Karpas-422 (cell line): ENCODE results near the gene SYMPK. TPM values are rescaled to one million over a fixed set of nuclear protein-coding genes. Genes with fewer than 3 reads are reported as not detected.

Source experiments
- DNase-seq: peaks from one replicate; pipeline ENCODE4 v3.0.0-alpha.2; 2015
- H2AFZ ChIP-seq: fragments of 200-600 bp; sonication (generic); 2 replicates; pipeline ENCODE4 v1.6.1; 2014; ENCODE audit warnings: antibody characterized with exemption, low read length, mixed read lengths
- H3K27ac ChIP-seq: fragments of 200-600 bp; sonication (generic); 2 replicates; pipeline ENCODE4 v1.5.1; 2014; ENCODE audit warnings: mild to moderate bottlenecking, low read length, moderate library complexity
- H3K27me3 ChIP-seq: fragments of 200-600 bp; sonication (generic); 2 replicates; pipeline ENCODE4 v1.6.1; 2014; ENCODE audit warnings: low read length, mixed read lengths
- H3K36me3 ChIP-seq: fragments of 200-600 bp; sonication (generic); 2 replicates; pipeline ENCODE4 v1.6.1; 2014; ENCODE audit warnings: low read length, mixed read lengths; ENCODE audit not compliant: insufficient read depth
- H3K4me1 ChIP-seq: fragments of 200-600 bp; sonication (generic); 2 replicates; pipeline ENCODE4 v1.6.1; 2014; ENCODE audit warnings: mild to moderate bottlenecking, low read length, mixed read lengths
- H3K4me2 ChIP-seq: fragments of 200-600 bp; sonication (generic); 2 replicates; pipeline ENCODE4 v1.6.1; 2014; ENCODE audit warnings: low read length, low read depth, mild to moderate bottlenecking; ENCODE audit not compliant: poor library complexity, severe bottlenecking
- H3K4me3 ChIP-seq: fragments of 200-600 bp; sonication (generic); 2 replicates; pipeline ENCODE4 v1.5.1; 2014; ENCODE audit warnings: mild to moderate bottlenecking, antibody characterized with exemption, low read length, mixed read lengths
- H3K79me2 ChIP-seq: fragments of 200-600 bp; sonication (generic); 2 replicates; pipeline ENCODE4 v1.6.1; 2014; ENCODE audit warnings: mild to moderate bottlenecking, low read length, mixed read lengths
- H3K9ac ChIP-seq: fragments of 200-600 bp; sonication (generic); 2 replicates; pipeline ENCODE4 v1.6.0; 2014; ENCODE audit warnings: low read length
- H3K9me2 ChIP-seq: fragments of 200-600 bp; sonication (generic), shearing (Covaris generic); replicated peaks from 2 replicates; pipeline ENCODE4 v1.6.0; 2014; ENCODE audit warnings: mild to moderate bottlenecking, low read length, moderate library complexity; ENCODE audit not compliant: insufficient read depth
- H3K9me3 ChIP-seq: fragments of 300-700, 200-600 bp; sonication (generic); 2 replicates; pipeline ENCODE4 v1.6.1; 2014; ENCODE audit warnings: low read length, mixed read lengths
- H4K20me1 ChIP-seq: fragments of 200-600 bp; sonication (generic); 2 replicates; pipeline ENCODE4 v1.6.1; 2014; ENCODE audit warnings: mild to moderate bottlenecking, antibody characterized with exemption, low read length, low read depth; ENCODE audit not compliant: insufficient read depth
- total RNA-seq: library from RNA; depleted of rRNA; stranded (reverse); fragments of >200 nt; shearing (Covaris generic); gene quantifications from 2 replicates; pipeline ENCODE4 v1.2.3, GENCODE V29; 2014; ENCODE audit warnings: low replicate concordance

SYMPK gene
- total RNA-seq, 1 experiment from 2014 or later, result 28.3 TPM

GRCh38 chr19:45827459-45828093 is 35.4 kb downstream of the SYMPK start:
- no peak for DNase-seq
- Histone ChIP-seq H3K27me3 (no peaks in the 10 kb centered on the region), H3K4me2 (no peak overlapping the region), H3K27ac (no peak overlapping the region), H3K79me2 (no peaks in the 10 kb centered on the region), H3K9me2 (no peaks in the 10 kb centered on the region), H2AFZ (no peak overlapping the region), H3K4me3 (no peak overlapping the region), H4K20me1 (no peaks in the 10 kb centered on the region), H3K36me3 (peaks cover 13% of the 10 kb centered on the region; the same call in 1 of the 2 replicates), H3K4me1 (no peaks in the 10 kb centered on the region), H3K9me3 (no peaks in the 10 kb centered on the region), H3K9ac (no peak overlapping the region)

GRCh38 chr19:45826934-45827333 is 36.0 kb downstream of the SYMPK start:
- H3K27ac ChIP-seq, result no peak overlapping the region
- H3K27me3 ChIP-seq, result no peaks in the 10 kb centered on the region
- no peaks in the 10 kb centered on the region for H4K20me1 ChIP-seq
- H3K4me1 ChIP-seq, result no peaks in the 10 kb centered on the region
- no peaks in the 10 kb centered on the region for H3K9me3 ChIP-seq
- H3K4me2 ChIP-seq, result no peak overlapping the region
- H3K9ac ChIP-seq, result no peak overlapping the region
- no peak overlapping the region for H3K4me3 ChIP-seq
- no peak overlapping the region for H2AFZ ChIP-seq
- H3K9me2 ChIP-seq, result no peaks in the 10 kb centered on the region
- no peaks in the 10 kb centered on the region for H3K79me2 ChIP-seq
- no peak for DNase-seq
- H3K36me3 ChIP-seq, result peaks cover 9% of the 10 kb centered on the region; the same call in 1 of the 2 replicates

DNA sequence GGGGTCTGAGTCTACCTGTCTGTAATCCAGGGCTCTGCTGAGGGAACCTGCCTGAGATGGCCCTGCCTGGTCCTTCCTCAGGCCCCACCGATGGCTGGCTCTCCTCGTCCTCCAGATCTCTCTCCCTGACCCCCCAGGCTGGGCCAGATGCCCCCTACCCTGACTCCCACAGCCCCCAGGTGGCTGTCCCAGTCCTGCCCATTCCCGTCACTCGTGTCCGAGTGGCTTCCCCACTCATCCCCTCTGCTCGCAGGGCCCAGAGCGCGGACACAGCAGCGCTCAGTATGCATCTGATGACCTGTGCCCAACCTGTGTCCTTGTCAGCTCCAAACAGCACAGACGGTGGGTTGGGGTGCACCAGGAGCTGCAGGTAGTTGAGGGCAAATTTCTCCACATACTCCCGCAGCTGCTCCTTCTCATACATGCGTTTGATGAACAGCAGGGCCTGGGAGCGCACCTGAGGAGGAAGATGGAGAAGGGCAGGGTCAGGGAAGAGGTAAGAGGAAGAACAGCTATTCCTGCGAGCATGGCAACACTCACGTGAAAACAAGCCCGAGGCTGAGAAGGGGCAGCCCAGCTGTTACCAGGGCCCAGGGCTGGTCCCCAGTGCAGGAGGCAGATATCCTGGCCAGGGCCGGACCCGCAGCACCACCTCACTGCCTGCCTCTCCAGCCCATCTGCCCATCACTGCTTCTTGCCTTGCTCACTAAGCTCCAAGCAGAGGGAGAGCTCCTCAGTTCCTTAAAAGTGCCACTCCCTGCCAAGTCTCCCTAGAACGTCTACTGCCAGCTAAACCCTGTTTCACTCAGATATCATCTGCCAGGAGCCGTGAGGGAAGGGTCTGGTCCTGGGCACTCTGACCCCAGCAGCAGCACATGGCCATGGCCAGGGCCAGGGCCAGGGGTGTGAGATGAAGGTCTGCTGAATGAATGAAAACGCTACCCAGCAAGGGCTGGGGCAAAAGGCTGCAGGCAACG is 36.7 kb downstream of the SYMPK start:
- no peaks in the 10 kb centered on the region for H4K20me1 ChIP-seq
- no peak overlapping the region for H3K4me2 ChIP-seq
- H3K79me2 ChIP-seq, result no peaks in the 10 kb centered on the region
- H3K36me3 ChIP-seq, result peaks cover 9% of the 10 kb centered on the region; the same call in 1 of the 2 replicates
- H2AFZ ChIP-seq, result no peak overlapping the region
- H3K9ac ChIP-seq, result no peak overlapping the region
- no peaks in the 10 kb centered on the region for H3K4me1 ChIP-seq
- H3K4me3 ChIP-seq, result no peak overlapping the region
- no peaks in the 10 kb centered on the region for H3K9me3 ChIP-seq
- no peaks in the 10 kb centered on the region for H3K9me2 ChIP-seq
- H3K27me3 ChIP-seq, result no peaks in the 10 kb centered on the region
- no peak overlapping the region for H3K27ac ChIP-seq
- no peak for DNase-seq

GRCh38 chr19:45825263-45825605 is 37.7 kb downstream of the SYMPK start:
- no peaks in the 10 kb centered on the region for H3K27me3 ChIP-seq
- peaks cover 8% of the 10 kb centered on the region; the same call in 1 of the 2 replicates for H3K36me3 ChIP-seq
- no peak overlapping the region for H3K4me2 ChIP-seq
- no peaks in the 10 kb centered on the region for H3K9me2 ChIP-seq
- no peak overlapping the region for H3K9ac ChIP-seq
- no peaks in the 10 kb centered on the region for H3K79me2 ChIP-seq
- H2AFZ ChIP-seq, result no peak overlapping the region
- H3K27ac ChIP-seq, result no peak overlapping the region
- H4K20me1 ChIP-seq, result no peaks in the 10 kb centered on the region
- no peak for DNase-seq
- H3K4me3 ChIP-seq, result no peak overlapping the region
- H3K4me1 ChIP-seq, result no peaks in the 10 kb centered on the region
- no peaks in the 10 kb centered on the region for H3K9me3 ChIP-seq

DNA sequence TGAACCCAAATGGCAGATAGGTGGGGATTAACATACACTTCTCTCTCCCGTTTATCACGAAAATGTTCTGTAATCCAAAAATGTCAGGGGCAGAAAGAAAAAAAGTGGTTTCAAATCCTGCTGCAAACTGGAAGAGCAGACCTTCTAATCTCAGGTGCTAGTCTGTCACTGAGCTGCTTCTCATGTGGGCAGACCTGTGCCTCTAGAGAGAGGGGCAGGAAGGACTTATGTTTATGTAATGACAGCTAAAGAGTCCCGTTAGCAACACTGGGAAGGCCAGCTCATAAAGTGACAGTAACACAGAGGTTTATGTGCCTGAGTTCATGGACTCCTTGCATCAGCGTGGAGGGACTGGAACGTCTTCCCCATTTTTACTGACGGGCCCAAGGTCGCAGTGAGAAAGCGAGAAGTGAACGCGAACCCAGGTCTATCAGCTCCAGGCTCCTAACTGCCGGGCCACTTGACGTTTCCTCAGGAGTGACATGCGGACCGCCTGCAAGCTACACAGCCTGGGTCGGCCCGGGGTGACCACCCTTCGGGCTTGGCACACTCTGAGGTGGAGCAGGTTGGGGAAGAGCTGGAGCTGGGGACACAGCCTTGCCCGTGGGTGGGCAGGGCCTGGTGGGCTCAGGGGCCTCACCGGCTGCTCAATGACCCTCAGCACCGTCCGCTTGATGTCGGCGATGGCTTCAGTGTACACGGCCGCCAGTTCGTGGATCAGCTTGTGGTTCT is 38.2 kb downstream of the SYMPK start:
- no peaks in the 10 kb centered on the region for H3K9me2 ChIP-seq
- H3K4me2 ChIP-seq, result no peak overlapping the region
- H3K9me3 ChIP-seq, result no peaks in the 10 kb centered on the region
- no peak for DNase-seq
- no peak overlapping the region for H3K4me3 ChIP-seq
- no peak overlapping the region for H3K27ac ChIP-seq
- no peaks in the 10 kb centered on the region for H3K4me1 ChIP-seq
- H3K9ac ChIP-seq, result no peak overlapping the region
- no peaks in the 10 kb centered on the region for H3K27me3 ChIP-seq
- no peaks in the 10 kb centered on the region for H3K79me2 ChIP-seq
- no peak overlapping the region for H2AFZ ChIP-seq
- H3K36me3 ChIP-seq, result peaks cover 5% of the 10 kb centered on the region; the same call in 1 of the 2 replicates
- H4K20me1 ChIP-seq, result no peaks in the 10 kb centered on the region

- Histone ChIP-seq H3K9ac (no peak overlapping the region), H2AFZ (no peak overlapping the region), H4K20me1 (no peaks in the 10 kb centered on the region), H3K27me3 (no peaks in the 10 kb centered on the region), H3K4me1 (no peaks in the 10 kb centered on the region), H3K4me2 (no peak overlapping the region), H3K79me2 (no peaks in the 10 kb centered on the region), H3K9me3 (no peaks in the 10 kb centered on the region), H3K9me2 (no peaks in the 10 kb centered on the region), H3K27ac (no peak overlapping the region), H3K4me3 (no peak overlapping the region), H3K36me3 (peaks cover 5% of the 10 kb centered on the region; the same call in 1 of the 2 replicates)
- no peak for DNase-seq
Observed at GRCh38 chr19:45824041-45824471, 38.9 kb downstream of the SYMPK start.

- H3K9me2 ChIP-seq, result no peaks in the 10 kb centered on the region
- H2AFZ ChIP-seq, result no peak overlapping the region
- no peaks in the 10 kb centered on the region for H3K9me3 ChIP-seq
- H3K4me1 ChIP-seq, result no peaks in the 10 kb centered on the region
- no peak overlapping the region for H3K9ac ChIP-seq
- no peaks in the 10 kb centered on the region for H4K20me1 ChIP-seq
- H3K4me3 ChIP-seq, result no peak overlapping the region
- H3K4me2 ChIP-seq, result no peak overlapping the region
- no peak for DNase-seq
- H3K79me2 ChIP-seq, result no peaks in the 10 kb centered on the region
- H3K27ac ChIP-seq, result no peak overlapping the region
- H3K27me3 ChIP-seq, result no peaks in the 10 kb centered on the region
- H3K36me3 ChIP-seq, result peaks cover 5% of the 10 kb centered on the region; the same call in 1 of the 2 replicates
Observed at GRCh38 chr19:45823182-45823581, 39.8 kb downstream of the SYMPK start.

DNA sequence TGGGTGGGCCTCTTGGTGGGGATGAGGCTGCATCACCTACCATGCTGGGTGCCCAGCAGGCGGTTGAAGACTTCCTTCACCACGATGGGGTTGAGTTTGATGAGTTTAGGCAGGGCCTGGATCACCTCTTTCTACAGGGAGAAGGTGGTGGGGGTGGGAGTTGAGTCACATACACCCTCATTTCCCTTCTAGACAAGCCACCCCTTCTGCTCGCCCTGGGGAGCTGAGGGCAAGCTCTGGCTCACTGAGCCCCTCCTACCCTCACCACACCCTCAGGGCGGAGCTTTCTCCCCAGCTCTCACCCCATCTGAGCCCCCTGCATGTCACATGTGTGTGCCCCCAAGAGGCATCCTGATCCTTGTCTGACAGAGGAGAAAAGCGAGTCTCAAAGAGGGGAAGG is 40.2 kb downstream of the SYMPK start:
- no peaks in the 10 kb centered on the region for H3K4me1 ChIP-seq
- no peak for DNase-seq
- H3K79me2 ChIP-seq, result no peaks in the 10 kb centered on the region
- H3K36me3 ChIP-seq, result peaks cover 5% of the 10 kb centered on the region; the same call in 1 of the 2 replicates
- no peaks in the 10 kb centered on the region for H3K9me2 ChIP-seq
- no peak overlapping the region for H2AFZ ChIP-seq
- H3K27ac ChIP-seq, result no peak overlapping the region
- H3K27me3 ChIP-seq, result no peaks in the 10 kb centered on the region
- H3K4me3 ChIP-seq, result no peak overlapping the region
- no peak overlapping the region for H3K4me2 ChIP-seq
- no peaks in the 10 kb centered on the region for H4K20me1 ChIP-seq
- H3K9ac ChIP-seq, result no peak overlapping the region
- no peaks in the 10 kb centered on the region for H3K9me3 ChIP-seq
